Measurements from ENCODE around the gene CARMIL1.
"Not testable (repeated sequence)": the region's sequence is repeated elsewhere in the genome, so short reads cannot be mapped to it uniquely, and the experiment has no call there.

The CARMIL1 gene

GRCh38 chr6:25277857-25278256, 1.3 kb upstream of the CARMIL1 start:
- DNase-seq (ENCODE audit: low read depth) = no peak

- DNase-seq (ENCODE audit: low read depth) = no peak
Measured at GRCh38 chr6:25278261-25278913, 787 bp upstream of the CARMIL1 start.

- DNase-seq (ENCODE audit: low read depth) = no peak
Measured at GRCh38 chr6:25279748-25280343, 672 bp downstream of the CARMIL1 start.

GRCh38 chr6:25280344-25281074, 1.3 kb downstream of the CARMIL1 start:
- DNase-seq (ENCODE audit: low read depth) = no peak

GRCh38 chr6:25286891-25287290, 7.7 kb downstream of the CARMIL1 start:
- no peak for DNase-seq (ENCODE audit: low read depth)

GRCh38 chr6:25287941-25288340, 8.8 kb downstream of the CARMIL1 start:
- no peak for DNase-seq (ENCODE audit: low read depth)

GRCh38 chr6:25288518-25288917, 9.3 kb downstream of the CARMIL1 start:
- no peak for DNase-seq (ENCODE audit: low read depth)

GRCh38 chr6:25290306-25291060, 11.3 kb downstream of the CARMIL1 start:
- DNase-seq (ENCODE audit: low read depth) = no peak

GRCh38 chr6:25292384-25292783, 13.2 kb downstream of the CARMIL1 start:
- no peak for DNase-seq (ENCODE audit: low read depth)

- no peak for DNase-seq (ENCODE audit: low read depth)
Measured at GRCh38 chr6:25295651-25296050, 16.5 kb downstream of the CARMIL1 start.

- DNase-seq (ENCODE audit: low read depth) = no peak
Measured at GRCh38 chr6:25296217-25296905, 17.2 kb downstream of the CARMIL1 start.

- no peak for DNase-seq (ENCODE audit: low read depth)
Measured at GRCh38 chr6:25297039-25297441, 17.9 kb downstream of the CARMIL1 start.

- no peak for DNase-seq (ENCODE audit: low read depth)
Measured at GRCh38 chr6:25297823-25298522, 18.8 kb downstream of the CARMIL1 start.

GRCh38 chr6:25298523-25298865, 19.3 kb downstream of the CARMIL1 start:
- not testable (repeated sequence) for DNase-seq (ENCODE audit: low read depth)

GRCh38 chr6:25301362-25301761, 22.2 kb downstream of the CARMIL1 start:
- DNase-seq (ENCODE audit: low read depth) = no peak

- DNase-seq (ENCODE audit: low read depth) = no peak
Measured at GRCh38 chr6:25302151-25302550, 23.0 kb downstream of the CARMIL1 start.

GRCh38 chr6:25302677-25303128, 23.5 kb downstream of the CARMIL1 start:
- DNase-seq (ENCODE audit: low read depth) = no peak

GRCh38 chr6:25303254-25303653, 24.1 kb downstream of the CARMIL1 start:
- DNase-seq (ENCODE audit: low read depth) = no peak

GRCh38 chr6:25306379-25306778, 27.2 kb downstream of the CARMIL1 start:
- DNase-seq (ENCODE audit: low read depth) = no peak

GRCh38 chr6:25307805-25308494, 28.8 kb downstream of the CARMIL1 start:
- DNase-seq (ENCODE audit: low read depth) = no peak

GRCh38 chr6:25309886-25310285, 30.7 kb downstream of the CARMIL1 start:
- DNase-seq (ENCODE audit: low read depth) = no peak
